Lung (tissue), 12 donors: ENCODE measurements around the gene SLC7A8. TPM values are rescaled to one million over a fixed set of nuclear protein-coding genes. Genes with fewer than 3 reads are reported as not detected.

ENCODE experiments used
- ATAC-seq: fragments of 200-7000 bp; cut with Tn5 transposase; one replicate; pipeline ENCODE4 v1.9.1; 2020; ENCODE audit warnings: moderate number of reproducible peaks; ENCODE audit not compliant: insufficient read depth, low FRiP score
- DNase-seq, 3 donors: peaks; one replicate each; pipeline ENCODE4 v3.0.0-alpha.2; 2013 to 2017
- H3K27ac ChIP-seq, 2 donors: one replicate each; pipeline ENCODE4 v1.5.1; 2013; ENCODE audit warnings: mild to moderate bottlenecking in 2 of 2, moderate library complexity in 2 of 2, control low read depth in 1 of 2, inconsistent platforms in 1 of 2, low read depth in 1 of 2, low read length in 1 of 2
- H3K27me3 ChIP-seq, 3 donors: one replicate each; pipeline ENCODE4 v1.5.1; 2013; ENCODE audit warnings: low read length in 2 of 3; ENCODE audit not compliant: control insufficient read depth in 3 of 3, insufficient read depth in 3 of 3
- H3K36me3 ChIP-seq, 4 donors: one replicate each; pipeline ENCODE4 v1.5.1; 2013; ENCODE audit warnings: low read length in 4 of 4, mild to moderate bottlenecking in 1 of 4, moderate library complexity in 1 of 4; ENCODE audit not compliant: control insufficient read depth in 4 of 4, insufficient read depth in 4 of 4
- H3K4me1 ChIP-seq, 5 donors: one replicate each; pipeline ENCODE4 v1.5.1; 2013; ENCODE audit warnings: low read length in 5 of 5, mild to moderate bottlenecking in 2 of 5, moderate library complexity in 1 of 5; ENCODE audit not compliant: control insufficient read depth in 5 of 5, insufficient read depth in 5 of 5
- H3K4me3 ChIP-seq: one replicate; pipeline ENCODE4 v1.5.1; 2013; ENCODE audit warnings: mild to moderate bottlenecking, control low read depth, moderate library complexity
- H3K9ac ChIP-seq, 2 donors: one replicate each; pipeline ENCODE4 v1.5.1; 2013; ENCODE audit warnings: low read length in 2 of 2, control low read depth in 1 of 2; ENCODE audit not compliant: insufficient read depth in 1 of 2
- H3K9me3 ChIP-seq, 4 donors: one replicate each; pipeline ENCODE4 v1.5.1; 2013; ENCODE audit warnings: low read length in 3 of 4, mild to moderate bottlenecking in 1 of 4, moderate library complexity in 1 of 4; ENCODE audit not compliant: control insufficient read depth in 4 of 4, insufficient read depth in 3 of 4
- CTCF ChIP-seq: IDR thresholded peaks from 2 replicates; pipeline ENCODE4 v1.5.1; 2012; ENCODE audit warnings: mild to moderate bottlenecking; ENCODE audit errors: control extremely low read depth, extremely low read depth
- WGBS, 2 donors: extraction: QIAGEN DNeasy Blood & Tissue Kit; methylation state at CpG; one replicate each; pipeline ENCODE4 v1.1.7; 2013; 5-methylcytosine and 5-hydroxymethylcytosine counted together
- polyA plus RNA-seq, 2 donors: library from polyadenylated mRNA; stranded (reverse); fragments of 200-250 nt; gene quantifications; one replicate each; pipeline ENCODE4 v1.2.1, GENCODE V29; 2013
- total RNA-seq, 2 donors: library from RNA; depleted of rRNA in 1 of 2; stranded (reverse); fragments of >200 nt in 1 of 2; gene quantifications; one replicate each; pipeline ENCODE4 v1.2.1, GENCODE V29; 2014 to 2021
- donor health status: control.
- donor health status: control.
- donor health status: Bipolar disorder and iron deficiency.
- donor health status: healthy.
- donor health status: DM: yes; HTN: yes; CAD: no.

The SLC7A8 gene
- total and polyA plus RNA-seq, 4 donors, result 28.1 to 74.0 (median 41.9) TPM

- peaks cover 0 to 6% (median 0%) of the 10 kb centered on the region in 5 donors for H3K4me1 ChIP-seq
- no peaks in the 10 kb centered on the region for H3K27me3 ChIP-seq
- ATAC-seq (no peak), DNase-seq (no peak)
- WGBS, 2 donors, result 85 to 87% methylated on average over 16 of the region's 16 CpGs
- TF ChIP-seq CTCF, result no peak
- no peak overlapping the region for H3K27ac ChIP-seq
- no peak overlapping the region for H3K4me3 ChIP-seq
- peaks cover 0 to 40% (median 19%) of the 10 kb centered on the region in 4 donors for H3K36me3 ChIP-seq
- H3K9ac ChIP-seq, result no peak overlapping the region
- no peaks in the 10 kb centered on the region for H3K9me3 ChIP-seq
Measured at GRCh38 chr14:23136566-23137133, 46.8 kb downstream of the SLC7A8 start.

GRCh38 chr14:23132970-23133369 is 50.5 kb downstream of the SLC7A8 start:
- Histone ChIP-seq H3K9me3 (no peaks in the 10 kb centered on the region), H3K9ac (no peak overlapping the region), H3K36me3 (peaks cover 0 to 48% (median 20%) of the 10 kb centered on the region in 4 donors), H3K4me1 (peaks cover 0 to 6% (median 0%) of the 10 kb centered on the region in 5 donors), H3K27ac (no peak overlapping the region), H3K4me3 (no peak overlapping the region), H3K27me3 (no peaks in the 10 kb centered on the region)
- 71 to 81% methylated on average over 8 of the region's 8 CpGs for WGBS, 2 donors
- no peak for ATAC-seq
- TF ChIP-seq CTCF, result no peak
- no peak for DNase-seq

GRCh38 chr14:23131482-23131881 is 52.0 kb downstream of the SLC7A8 start:
- DNase-seq (no peak), ATAC-seq (no peak)
- H3K9me3 ChIP-seq, result no peaks in the 10 kb centered on the region
- no peaks in the 10 kb centered on the region for H3K4me1 ChIP-seq
- WGBS, 2 donors, result 79 to 80% methylated on average over 5 of the region's 5 CpGs
- no peak for TF ChIP-seq CTCF
- peaks cover 0 to 48% (median 19%) of the 10 kb centered on the region in 4 donors for H3K36me3 ChIP-seq
- no peak overlapping the region for H3K27ac ChIP-seq
- no peak overlapping the region for H3K4me3 ChIP-seq
- H3K27me3 ChIP-seq, result no peaks in the 10 kb centered on the region
- no peak overlapping the region for H3K9ac ChIP-seq

- TF ChIP-seq CTCF, result no peak
- H3K4me3 ChIP-seq, result no peak overlapping the region
- 28 to 39% methylated on average over 3 of the region's 3 CpGs for WGBS, 2 donors
- H3K9ac ChIP-seq, result no peak overlapping the region
- no peak overlapping the region for H3K27ac ChIP-seq
- ATAC-seq, result peak; percentile 19
- peaks cover 0 to 45% (median 20%) of the 10 kb centered on the region in 4 donors for H3K36me3 ChIP-seq
- H3K4me1 ChIP-seq, result no peaks in the 10 kb centered on the region
- H3K9me3 ChIP-seq, result no peaks in the 10 kb centered on the region
- no peak for DNase-seq
- H3K27me3 ChIP-seq, result no peaks in the 10 kb centered on the region
Measured at GRCh38 chr14:23130871-23131270, 52.6 kb downstream of the SLC7A8 start.
